HG03439 (cell line): ENCODE measurements around the gene PRKAR2B.

ENCODE experiments used
- ATAC-seq: cut with Tn5 transposase; IDR thresholded peaks from one replicate; pipeline ENCODE4 v1.9.1; 2021; ENCODE audit warnings: mild to moderate bottlenecking, moderate library complexity; ENCODE audit not compliant: unreplicated experiment

Gene PRKAR2B

GRCh38 chr7:107044347-107045194, at the start of gene PRKAR2B:
Gene PRKAR2B (plus strand): TSS chr7:107044705. CDS start chr7:107044908, 203 bp downstream.
- peak; percentile 68 for ATAC-seq

DNA sequence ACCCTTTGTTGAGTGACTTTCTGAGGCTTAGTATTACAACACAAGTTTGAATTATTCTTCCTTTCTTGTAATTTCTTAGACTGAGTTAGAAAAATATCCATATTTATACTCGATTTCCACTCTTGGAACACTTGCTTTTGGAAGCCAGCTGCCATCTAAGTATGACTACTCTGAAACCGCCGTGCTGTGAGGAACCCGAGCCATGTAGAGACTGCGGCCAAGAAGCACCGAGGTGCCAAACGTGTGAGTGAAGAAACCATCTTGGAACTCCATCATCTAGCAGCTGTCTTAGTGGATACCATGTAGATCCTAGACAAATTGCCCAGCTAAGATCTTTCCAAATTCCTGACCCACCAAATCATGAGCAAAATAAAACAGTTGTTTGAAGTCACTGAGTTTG, 49.7 kb upstream of the PRKAR2B start:
- no peak for ATAC-seq

DNA sequence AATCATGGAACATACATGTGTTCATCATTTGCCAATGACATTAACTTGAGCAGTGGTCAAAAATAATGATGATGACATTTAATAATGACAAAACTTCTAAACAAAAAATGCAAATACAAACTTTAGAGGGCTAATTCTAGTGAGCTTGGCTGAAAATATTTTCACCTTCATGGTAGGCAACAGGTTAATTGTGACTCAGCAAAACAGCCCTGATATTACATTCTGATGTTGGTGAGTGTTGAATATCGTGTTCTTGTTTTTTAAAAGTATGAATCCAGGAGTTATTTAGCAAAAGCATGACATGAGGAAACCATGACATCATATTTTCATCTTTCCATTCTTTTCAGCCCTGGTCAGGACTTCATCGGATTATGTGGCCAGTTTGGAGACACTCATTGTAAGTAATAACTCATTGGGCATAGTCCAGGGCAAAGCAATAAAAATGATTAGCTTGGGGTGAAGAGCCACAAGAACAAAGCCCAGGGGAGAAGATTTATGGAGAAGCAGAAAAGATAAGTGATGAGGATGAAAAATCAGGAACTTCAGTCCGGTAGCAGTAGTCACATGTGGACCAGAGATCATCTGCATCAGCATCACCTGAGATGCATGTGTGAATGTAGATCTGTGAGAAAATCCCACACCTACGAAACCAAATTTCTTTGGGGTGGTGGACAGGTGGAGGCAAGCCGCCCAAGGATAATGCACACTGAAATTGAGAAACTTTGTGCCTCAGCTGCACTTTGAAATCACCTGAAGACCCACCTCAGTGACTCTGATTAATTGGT, 46.8 kb upstream of the PRKAR2B start:
- ATAC-seq, result no peak

GRCh38 chr7:106999023-106999422, 45.5 kb upstream of the PRKAR2B start:
- ATAC-seq, result no peak

GRCh38 chr7:107001490-107001889, 43.0 kb upstream of the PRKAR2B start:
- no peak for ATAC-seq

DNA sequence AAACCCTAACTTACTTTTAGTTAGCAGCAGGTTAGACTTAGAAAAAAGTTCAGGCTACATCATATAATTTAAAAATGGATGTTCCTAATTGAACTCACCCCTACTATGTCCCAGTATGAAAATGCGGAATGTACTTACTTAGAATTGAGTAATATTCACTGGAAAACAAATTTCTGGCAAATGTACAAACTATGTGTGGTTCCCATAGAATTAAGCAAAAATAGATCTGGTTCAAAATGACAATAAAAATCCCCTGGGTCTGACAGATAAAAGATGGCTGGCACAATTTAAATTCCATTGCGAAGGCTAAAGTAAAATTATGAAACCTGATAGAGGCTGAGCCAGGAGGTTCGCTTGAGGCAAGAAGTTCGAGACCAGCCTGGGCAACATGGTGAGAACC, 42.4 kb upstream of the PRKAR2B start:
- no peak for ATAC-seq

DNA sequence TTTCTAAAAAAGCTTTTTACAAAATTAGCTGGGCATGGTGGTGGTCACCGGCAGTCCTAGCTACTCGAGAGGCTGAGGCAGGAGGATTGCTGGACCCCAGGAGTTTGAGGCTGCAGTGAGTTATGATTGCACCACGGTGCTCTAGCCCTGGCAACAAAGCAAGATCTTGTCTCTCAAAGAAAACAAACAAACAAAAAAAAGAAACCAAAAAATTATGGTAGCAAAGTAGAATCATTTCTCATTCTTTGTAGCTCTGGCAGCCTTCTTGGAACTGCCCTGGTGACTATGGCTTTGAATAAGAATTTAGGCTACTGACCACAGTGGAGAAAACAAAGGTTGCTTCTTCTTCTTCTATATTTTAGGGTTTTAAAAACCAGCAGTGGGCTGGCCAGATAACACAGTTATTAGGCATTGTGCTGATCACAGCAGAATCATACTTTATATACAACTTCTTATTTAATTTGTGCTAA, 41.9 kb upstream of the PRKAR2B start:
- no peak for ATAC-seq

DNA sequence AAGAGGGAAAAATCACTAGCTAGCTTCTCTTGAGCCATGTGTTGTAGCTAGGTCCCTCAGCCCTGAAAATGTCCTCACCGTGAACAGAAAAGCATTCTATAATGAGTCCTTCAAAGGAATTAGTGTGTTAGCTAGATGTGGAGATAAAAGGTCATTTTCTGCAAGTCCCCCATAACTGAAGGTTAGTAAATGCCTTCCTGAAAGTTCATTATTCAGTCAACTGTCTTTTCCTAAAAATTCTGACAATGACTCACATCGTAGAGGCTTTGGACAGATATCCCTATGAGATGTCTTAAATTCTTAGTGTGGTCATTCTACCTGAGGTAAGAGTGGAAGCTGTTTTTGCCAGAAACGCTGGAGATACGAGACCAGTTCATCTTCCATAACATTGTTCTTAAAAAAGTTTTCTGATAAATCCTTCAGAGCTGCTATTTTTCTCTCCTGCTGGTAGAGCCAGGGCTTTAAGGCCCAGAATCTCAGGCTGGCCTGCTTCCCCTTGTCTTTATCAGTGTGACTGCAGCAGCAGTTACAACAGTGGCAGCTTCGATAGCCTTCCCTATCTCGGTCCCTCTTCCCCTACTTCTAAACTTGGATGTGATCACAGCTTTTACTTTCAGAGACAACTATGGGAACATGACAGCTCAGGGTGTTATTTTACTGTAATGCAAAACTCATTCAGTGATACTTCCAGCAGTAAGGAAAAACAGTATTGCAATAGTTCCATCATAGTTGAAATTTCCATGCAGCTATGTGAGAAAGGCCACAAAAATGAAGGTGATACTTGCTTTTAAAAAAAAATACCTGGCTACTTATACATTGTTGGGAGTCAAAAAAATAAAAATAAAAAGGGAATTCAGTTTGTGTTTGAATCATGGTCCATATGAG, 37.3 kb upstream of the PRKAR2B start:
- no peak for ATAC-seq

GRCh38 chr7:107007892-107008287, 36.6 kb upstream of the PRKAR2B start:
- ATAC-seq, result no peak

- ATAC-seq, result no peak
Measured at GRCh38 chr7:107009846-107010203, 34.7 kb upstream of the PRKAR2B start.

DNA sequence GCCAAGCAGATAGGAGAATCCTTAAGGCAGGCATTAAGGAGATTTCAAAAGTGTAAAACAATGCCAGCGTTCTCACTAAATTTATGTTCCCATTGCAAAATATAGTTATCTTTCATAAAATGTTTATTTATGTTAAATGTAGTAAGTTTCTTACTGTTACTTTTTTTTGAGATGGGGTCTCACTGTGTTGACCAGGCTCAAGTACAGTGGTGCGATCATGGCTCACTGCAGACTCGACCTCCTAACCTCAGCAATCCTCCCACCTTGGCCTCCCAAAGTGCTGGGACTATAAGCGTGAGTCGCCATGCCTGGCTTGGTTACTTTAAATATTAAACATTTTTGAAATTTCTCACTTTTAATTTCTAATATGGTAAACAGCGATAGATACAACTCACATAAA, 31.8 kb upstream of the PRKAR2B start:
- no peak for ATAC-seq

DNA sequence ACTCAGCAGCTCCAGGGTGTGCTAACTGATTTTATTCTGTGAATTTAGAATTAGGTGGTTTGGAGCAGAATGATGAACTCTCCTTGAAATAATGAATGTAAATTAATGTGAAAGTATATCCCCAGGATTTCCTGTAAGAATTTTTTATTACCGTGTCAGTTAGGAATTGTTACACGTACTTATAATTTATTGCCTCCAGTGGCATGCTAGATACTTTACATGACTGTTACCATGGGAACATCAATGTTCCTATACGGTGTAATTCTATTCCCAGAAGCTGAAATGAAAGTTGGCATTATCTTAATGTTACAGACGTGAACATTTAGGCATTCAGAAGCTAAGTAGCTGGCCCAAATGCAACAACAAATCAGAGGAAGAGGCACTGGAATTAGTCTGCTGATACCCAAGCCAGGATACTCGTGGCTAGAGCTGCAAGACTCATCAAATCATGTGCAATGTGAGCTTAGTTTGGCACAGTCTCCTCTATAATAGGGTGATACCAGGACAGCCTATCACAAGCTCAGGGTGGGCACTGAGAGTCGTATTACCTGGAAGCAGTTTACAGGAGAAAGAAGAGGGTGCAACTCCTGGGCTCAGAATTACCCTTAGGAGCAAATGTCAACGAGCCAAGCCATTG, 30.0 kb upstream of the PRKAR2B start:
- no peak for ATAC-seq

- no peak for ATAC-seq
Measured at GRCh38 chr7:107016312-107016711, 28.2 kb upstream of the PRKAR2B start.

GRCh38 chr7:107017965-107018719, 26.4 kb upstream of the PRKAR2B start:
- no peak for ATAC-seq

GRCh38 chr7:107020400-107020799, 24.1 kb upstream of the PRKAR2B start:
- no peak for ATAC-seq

DNA sequence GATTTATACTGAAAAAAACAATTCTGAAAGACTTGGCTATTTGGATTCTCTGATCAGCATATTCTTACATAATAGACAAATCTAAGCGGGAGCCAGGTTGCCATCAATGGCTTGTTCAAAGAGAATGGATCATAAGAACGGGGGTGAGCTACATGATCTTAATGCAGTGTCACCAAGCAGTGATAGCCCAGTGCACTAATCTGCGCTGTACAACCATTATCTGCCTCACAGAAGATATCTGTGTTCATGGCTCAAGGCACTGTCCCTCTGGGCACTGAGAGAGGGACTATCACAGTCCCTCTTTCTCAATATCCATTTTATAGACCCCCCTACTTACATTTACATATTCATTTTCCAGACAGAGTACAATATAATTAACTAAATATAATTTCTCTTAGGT, 22.9 kb upstream of the PRKAR2B start:
- no peak for ATAC-seq

DNA sequence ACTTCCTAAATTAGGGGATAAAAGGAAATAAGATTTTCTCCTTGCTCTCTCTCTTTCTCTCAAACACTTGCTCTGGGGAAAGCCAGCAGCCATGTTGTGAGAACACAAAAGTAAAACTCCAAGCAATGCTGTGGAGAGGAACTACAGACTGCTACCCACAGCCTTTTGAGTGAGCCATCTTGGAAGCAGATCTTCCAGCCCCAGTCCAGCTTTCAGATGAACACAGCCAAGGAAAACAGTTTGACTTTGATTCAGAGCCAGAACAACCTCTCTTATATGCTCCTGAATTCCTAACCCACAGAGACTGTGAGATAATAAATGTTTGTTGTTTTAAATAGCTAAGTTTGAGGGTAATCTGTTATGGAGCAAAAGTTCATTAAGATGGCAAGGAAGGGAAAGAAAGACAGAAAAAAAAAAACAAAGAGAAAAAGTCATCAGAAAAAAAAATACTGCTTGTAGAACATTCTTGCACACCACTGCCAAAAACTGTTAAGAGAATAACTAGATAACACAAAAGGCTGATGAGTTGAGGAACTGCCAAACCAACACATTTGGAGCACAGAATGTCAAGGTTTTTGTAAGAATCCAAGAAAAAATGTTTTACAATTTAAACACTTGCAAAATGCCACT, 20.9 kb upstream of the PRKAR2B start:
- ATAC-seq, result no peak

GRCh38 chr7:107024906-107025305, 19.6 kb upstream of the PRKAR2B start:
- no peak for ATAC-seq

GRCh38 chr7:107025449-107026103, 18.9 kb upstream of the PRKAR2B start:
- no peak for ATAC-seq
